Activated naive CD4-positive, alpha-beta T cell treated with anti-CD3 and anti-CD28 coated beads for 36 hours (primary cell): Measurements from ENCODE around the gene CAMTA1. TPM values are rescaled to one million over a fixed set of nuclear protein-coding genes. Genes with fewer than 3 reads are reported as not detected.

Experiments used
- CTCF ChIA-PET: fragments of 350-600 bp; sonication (Branson Sonifier 250); formaldehyde crosslinking; loops from one replicate; lab custom pipeline; 2021; ENCODE audit warnings: antibody characterized with exemption; lab: Charles Lee
- DNase-seq: peaks from one replicate; pipeline ENCODE4 v3.0.0-alpha.2; 2020
- H3K27ac Mint-ChIP-seq: one replicate; pipeline ENCODE4 v1.8.0; 2021; ENCODE audit warnings: mild to moderate bottlenecking, mixed read lengths
- H3K27me3 Mint-ChIP-seq: one replicate; pipeline ENCODE4 v1.8.0; 2021; ENCODE audit warnings: low read depth, mixed read lengths
- H3K36me3 Mint-ChIP-seq: one replicate; pipeline ENCODE4 v1.8.0; 2021; ENCODE audit warnings: low read depth, mixed read lengths
- H3K4me1 Mint-ChIP-seq: one replicate; pipeline ENCODE4 v1.8.0; 2021; ENCODE audit warnings: low read depth, mixed read lengths
- H3K4me3 Mint-ChIP-seq: one replicate; pipeline ENCODE4 v1.8.0; 2021; ENCODE audit warnings: mild to moderate bottlenecking, moderate library complexity, mixed read lengths
- H3K9me3 Mint-ChIP-seq: one replicate; pipeline ENCODE4 v1.8.0; 2021; ENCODE audit warnings: mixed read lengths
- intact Hi-C: fragments of 100-400 bp; cut with micrococcal nuclease; formaldehyde crosslinking; loops from one replicate; pipeline ENCODE4 v1.15.1; 2023
- total RNA-seq, 2 experiments: library from RNA; stranded (reverse); gene quantifications; one replicate each; pipeline ENCODE4 v1.2.3, GENCODE V29; 2021

The CAMTA1 gene
- total RNA-seq, 2 experiments from 2014 or later, result 61.5 to 70.9 TPM

GRCh38 chr1:7483634-7484383 lies 698.6 kb downstream of the CAMTA1 start:
- CTCF ChIA-PET, result interaction anchor here (0.6 kb wide), 1 partner anchor 164 kb away, joined by 3 read pairs; no protein-coding TSS in a partner anchor
- Mint-ChIP-seq H3K27ac (no peak overlapping the region), H3K4me1 (no peaks in the 10 kb centered on the region), H3K4me3 (no peak overlapping the region), H3K27me3 (peaks cover 3% of the 10 kb centered on the region), H3K9me3 (no peaks in the 10 kb centered on the region), H3K36me3 (no peaks in the 10 kb centered on the region)
- intact Hi-C loops, result no loop called here
- no peak for DNase-seq

DNA sequence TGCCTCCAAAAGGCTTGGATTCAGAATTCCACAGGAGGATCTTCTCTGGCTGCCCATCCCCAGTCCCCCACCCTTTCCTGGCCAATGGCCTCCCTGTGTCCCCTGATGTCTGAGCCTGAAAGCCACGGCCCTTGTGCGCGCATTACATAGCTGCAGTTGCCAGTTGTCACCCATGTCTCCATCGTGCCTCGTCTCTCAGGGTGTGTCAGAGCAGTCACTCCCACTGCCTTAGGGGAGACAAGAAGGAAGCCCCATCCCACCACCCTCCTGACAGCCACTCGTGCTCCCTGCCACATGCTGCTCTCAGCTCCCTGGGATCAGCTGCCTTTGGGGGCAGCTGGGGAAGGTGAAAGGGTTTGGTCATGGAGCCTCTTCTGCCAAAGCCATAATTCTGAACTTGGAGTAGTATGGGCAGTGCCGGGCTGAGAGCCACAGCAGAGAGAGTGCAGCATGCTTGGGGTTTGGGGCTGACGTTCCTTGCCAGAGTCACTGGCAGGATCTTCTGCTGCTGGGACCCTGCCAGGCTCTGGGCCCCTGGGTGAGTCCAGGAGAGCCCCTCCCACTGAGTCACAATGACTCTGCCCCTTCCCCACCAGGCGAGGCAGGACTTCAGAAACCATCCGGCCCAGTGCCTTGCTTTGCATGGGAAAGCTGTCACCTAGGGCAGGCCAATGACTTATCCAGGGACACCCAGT lies 700.0 kb downstream of the CAMTA1 start:
- CTCF ChIA-PET, result no interaction called here
- Mint-ChIP-seq H3K4me1 (no peaks in the 10 kb centered on the region), H3K9me3 (no peaks in the 10 kb centered on the region), H3K27ac (no peak overlapping the region), H3K36me3 (no peaks in the 10 kb centered on the region), H3K4me3 (no peak overlapping the region), H3K27me3 (peaks cover 3% of the 10 kb centered on the region)
- intact Hi-C loops, result no loop called here
- DNase-seq, result no peak

DNA sequence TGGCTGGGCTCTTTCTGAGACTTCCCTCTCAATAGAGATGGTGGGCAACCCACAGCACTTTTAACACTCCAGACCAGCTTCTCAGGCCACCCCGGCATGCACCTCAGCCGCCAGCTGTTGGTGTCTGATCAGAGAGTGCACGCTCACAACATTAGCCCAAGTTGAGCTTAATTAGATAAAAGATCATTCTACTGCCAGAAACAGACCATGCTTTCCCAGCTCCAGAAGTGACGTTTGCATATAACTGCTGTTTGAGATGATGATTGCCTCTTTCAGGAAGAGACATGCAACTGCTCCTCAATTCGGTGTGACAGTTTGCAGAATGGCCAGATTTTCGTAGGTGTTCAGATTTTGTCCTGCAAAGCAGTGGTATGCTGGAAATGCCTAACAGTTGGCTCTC lies 700.6 kb downstream of the CAMTA1 start:
- DNase-seq, result no peak
- H3K27ac Mint-ChIP-seq, result no peak overlapping the region

GRCh38 chr1:7487766-7488474 lies 702.7 kb downstream of the CAMTA1 start:
- no peaks in the 10 kb centered on the region for H3K4me1 Mint-ChIP-seq
- H3K36me3 Mint-ChIP-seq, result no peaks in the 10 kb centered on the region
- no peaks in the 10 kb centered on the region for H3K9me3 Mint-ChIP-seq
- intact Hi-C loops, result no loop called here
- H3K4me3 Mint-ChIP-seq, result no peak overlapping the region
- no peak for DNase-seq
- CTCF ChIA-PET, result no interaction called here
- H3K27ac Mint-ChIP-seq, result no peak overlapping the region
- peaks cover 6% of the 10 kb centered on the region for H3K27me3 Mint-ChIP-seq

More for the DNA sequence above, 700.6 kb downstream of the CAMTA1 start:
- CTCF ChIA-PET, result no interaction called here
- Mint-ChIP-seq H3K36me3 (no peaks in the 10 kb centered on the region), H3K9me3 (no peaks in the 10 kb centered on the region), H3K4me3 (no peak overlapping the region), H3K27me3 (peaks cover 3% of the 10 kb centered on the region), H3K4me1 (no peaks in the 10 kb centered on the region)
- intact Hi-C loops, result no loop called here

DNA sequence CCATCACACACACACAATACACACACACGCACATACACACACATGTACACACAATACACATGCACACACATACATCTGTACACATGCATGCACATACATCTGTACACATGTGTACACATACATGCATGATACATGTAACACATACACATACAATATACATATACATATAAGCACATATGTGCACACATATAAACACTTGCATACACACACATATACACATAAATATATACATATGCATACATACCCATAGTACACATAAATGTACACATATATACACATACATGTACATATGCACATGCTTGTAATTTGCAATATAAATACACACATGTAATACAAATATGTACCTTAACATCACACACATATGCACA lies 703.2 kb downstream of the CAMTA1 start:
- H3K9me3 Mint-ChIP-seq, result peaks cover 4% of the 10 kb centered on the region
- H3K27ac Mint-ChIP-seq, result no peak overlapping the region
- DNase-seq, result no peak
- no peaks in the 10 kb centered on the region for H3K4me1 Mint-ChIP-seq
- peaks cover 4% of the 10 kb centered on the region for H3K27me3 Mint-ChIP-seq
- H3K4me3 Mint-ChIP-seq, result no peak overlapping the region
- CTCF ChIA-PET, result no interaction called here
- no peaks in the 10 kb centered on the region for H3K36me3 Mint-ChIP-seq
- intact Hi-C loops, result no loop called here

DNA sequence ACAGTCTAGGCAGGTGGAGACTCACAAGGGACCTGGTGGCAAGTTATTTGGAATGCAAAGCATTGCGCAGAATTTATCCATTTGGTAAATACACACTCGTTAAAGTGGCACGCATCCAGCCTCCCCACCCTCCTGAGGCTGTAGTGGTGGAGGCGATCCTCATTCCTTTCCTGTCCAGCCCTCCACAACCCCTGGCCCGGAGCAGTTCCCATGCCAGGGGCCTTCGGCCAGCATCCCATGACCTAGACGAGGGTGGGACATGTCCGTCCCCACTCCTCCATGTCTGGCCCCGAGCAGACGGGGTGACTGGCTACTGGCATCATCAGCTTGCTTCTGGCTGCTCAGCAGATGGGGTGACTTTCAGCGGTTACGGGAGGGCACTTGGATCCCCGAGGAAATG lies 704.3 kb downstream of the CAMTA1 start:
- H3K4me1 Mint-ChIP-seq, result no peaks in the 10 kb centered on the region

DNA sequence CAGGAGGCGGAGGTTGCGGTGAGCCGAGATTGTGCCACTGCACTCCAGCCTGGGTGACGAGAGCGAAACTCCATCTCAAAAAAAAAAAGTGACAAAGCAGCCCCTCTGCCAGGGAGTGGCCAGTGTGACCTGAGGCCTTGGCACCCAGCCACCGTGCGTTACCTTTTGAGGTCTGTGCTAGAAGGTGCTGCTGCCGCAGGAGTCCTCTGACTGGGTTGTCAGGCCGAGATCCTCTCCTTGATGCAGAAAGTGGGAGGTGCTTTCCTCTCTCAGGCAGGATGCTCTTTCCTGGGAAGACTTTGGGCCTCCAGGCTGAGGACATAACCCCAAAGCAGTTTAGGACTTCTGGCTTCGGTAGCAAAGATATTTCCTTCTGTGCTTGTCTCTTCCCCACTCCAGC lies 705.3 kb downstream of the CAMTA1 start:
- Mint-ChIP-seq H3K9me3 (peaks cover 4% of the 10 kb centered on the region), H3K4me3 (no peak overlapping the region), H3K27ac (no peak overlapping the region), H3K27me3 (peaks cover 4% of the 10 kb centered on the region), H3K4me1 (no peaks in the 10 kb centered on the region), H3K36me3 (no peaks in the 10 kb centered on the region)
- CTCF ChIA-PET, result no interaction called here
- intact Hi-C loops, result no loop called here
- no peak for DNase-seq

More for the DNA sequence above, 704.3 kb downstream of the CAMTA1 start:
- Mint-ChIP-seq H3K27ac (no peak overlapping the region), H3K27me3 (peaks cover 4% of the 10 kb centered on the region), H3K9me3 (peaks cover 4% of the 10 kb centered on the region), H3K4me3 (no peak overlapping the region), H3K36me3 (no peaks in the 10 kb centered on the region)
- DNase-seq, result no peak
- CTCF ChIA-PET, result no interaction called here
- intact Hi-C loops, result no loop called here

- H3K9me3 Mint-ChIP-seq, result peaks cover 4% of the 10 kb centered on the region
- intact Hi-C loops, result no loop called here
- H3K27me3 Mint-ChIP-seq, result peaks cover 4% of the 10 kb centered on the region
- no peak overlapping the region for H3K27ac Mint-ChIP-seq
- no peak overlapping the region for H3K4me3 Mint-ChIP-seq
- no peak for DNase-seq
- CTCF ChIA-PET, result no interaction called here
- H3K36me3 Mint-ChIP-seq, result no peaks in the 10 kb centered on the region
- no peaks in the 10 kb centered on the region for H3K4me1 Mint-ChIP-seq
These were observed 706.0 kb downstream of the CAMTA1 start for GRCh38 chr1:7491109-7491817.

GRCh38 chr1:7491818-7492173 lies 706.5 kb downstream of the CAMTA1 start:
- peaks cover 4% of the 10 kb centered on the region for H3K27me3 Mint-ChIP-seq
- H3K9me3 Mint-ChIP-seq, result peaks cover 4% of the 10 kb centered on the region
- CTCF ChIA-PET, result no interaction called here
- no peaks in the 10 kb centered on the region for H3K4me1 Mint-ChIP-seq
- no peak for DNase-seq
- no peaks in the 10 kb centered on the region for H3K36me3 Mint-ChIP-seq
- H3K27ac Mint-ChIP-seq, result no peak overlapping the region
- no peak overlapping the region for H3K4me3 Mint-ChIP-seq
- intact Hi-C loops, result no loop called here

- Mint-ChIP-seq H3K4me1 (no peaks in the 10 kb centered on the region), H3K9me3 (peaks cover 4% of the 10 kb centered on the region), H3K27me3 (peaks cover 4% of the 10 kb centered on the region), H3K36me3 (no peaks in the 10 kb centered on the region), H3K4me3 (no peak overlapping the region), H3K27ac (no peak overlapping the region)
- DNase-seq, result no peak
- CTCF ChIA-PET, result interaction anchor here (0.6 kb wide), 1 partner anchor 176 kb away, joined by 3 read pairs; no protein-coding TSS in a partner anchor
- intact Hi-C loops, result no loop called here
These were observed 708.6 kb downstream of the CAMTA1 start for GRCh38 chr1:7493711-7494454.

DNA sequence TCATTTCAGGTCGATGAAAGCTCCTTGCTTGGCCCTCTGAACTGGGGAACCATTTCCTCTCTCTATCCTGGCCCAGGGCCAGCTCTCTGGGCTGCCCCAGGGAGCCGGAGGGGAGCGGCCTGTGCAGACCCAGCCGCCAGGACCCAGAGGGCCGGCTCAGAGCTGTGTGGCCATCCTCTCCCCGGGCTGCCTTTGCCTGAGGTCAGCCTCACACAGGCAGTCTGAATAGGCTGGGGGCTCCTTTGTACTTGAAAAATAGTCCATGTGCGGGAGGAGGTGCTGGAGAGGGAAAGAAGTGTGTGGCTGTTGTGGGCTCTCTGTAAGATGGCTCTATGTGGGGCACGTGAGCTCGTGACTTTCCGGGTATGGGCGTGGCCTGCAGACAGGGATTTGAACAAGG lies 710.7 kb downstream of the CAMTA1 start:
- no peak for DNase-seq
- no peaks in the 10 kb centered on the region for H3K4me1 Mint-ChIP-seq
- peaks cover 4% of the 10 kb centered on the region for H3K9me3 Mint-ChIP-seq
- CTCF ChIA-PET, result no interaction called here
- H3K27ac Mint-ChIP-seq, result no peak overlapping the region
- H3K36me3 Mint-ChIP-seq, result no peaks in the 10 kb centered on the region
- H3K4me3 Mint-ChIP-seq, result no peak overlapping the region
- H3K27me3 Mint-ChIP-seq, result peaks cover 4% of the 10 kb centered on the region
- intact Hi-C loops, result no loop called here
